Hematopoietic multipotent progenitor cell treated with erythropoietin and hydrocortisone succinate and interleukin-3 and kit ligand, for 4 days (in vitro differentiated cells): ENCODE data around the gene MRPL18.
"Not testable (repeated sequence)": the region's sequence is repeated elsewhere in the genome, so short reads cannot be mapped to it uniquely, and the experiment has no call there.

Source experiments
- DNase-seq: peaks from one replicate; pipeline ENCODE4 v3.0.0-alpha.2; 2015

The MRPL18 gene

DNA sequence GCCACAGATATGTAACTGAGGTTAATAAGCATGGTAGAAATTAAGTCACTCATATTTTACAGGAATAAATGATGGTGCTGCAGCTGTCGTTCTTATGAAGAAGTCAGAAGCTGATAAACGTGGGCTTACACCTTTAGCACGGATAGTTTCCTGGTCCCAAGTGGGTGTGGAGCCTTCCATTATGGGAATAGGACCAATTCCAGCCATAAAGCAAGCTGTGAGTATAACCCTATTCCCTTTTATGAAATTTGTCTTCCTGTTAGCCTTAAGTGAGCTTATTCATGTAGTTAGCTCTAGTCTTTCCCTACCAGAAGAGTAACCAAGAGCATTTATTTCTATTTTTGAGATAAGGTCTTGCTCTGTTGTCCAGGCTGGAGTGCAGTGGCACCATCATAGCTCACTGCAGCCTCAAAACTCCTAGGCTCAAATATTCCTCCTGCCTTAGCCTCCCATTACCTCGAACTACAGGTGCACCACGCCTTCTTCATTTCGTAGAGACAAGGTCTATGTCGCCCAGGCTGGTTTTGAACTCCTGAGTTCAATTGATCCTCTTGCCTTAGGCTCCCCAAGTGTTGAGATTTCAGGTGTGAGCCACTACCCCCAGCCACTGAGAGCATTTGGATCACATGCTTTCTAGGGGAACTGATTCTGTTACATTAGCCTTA lies 12.9 kb upstream of the MRPL18 start:
- no peak for DNase-seq

DNA sequence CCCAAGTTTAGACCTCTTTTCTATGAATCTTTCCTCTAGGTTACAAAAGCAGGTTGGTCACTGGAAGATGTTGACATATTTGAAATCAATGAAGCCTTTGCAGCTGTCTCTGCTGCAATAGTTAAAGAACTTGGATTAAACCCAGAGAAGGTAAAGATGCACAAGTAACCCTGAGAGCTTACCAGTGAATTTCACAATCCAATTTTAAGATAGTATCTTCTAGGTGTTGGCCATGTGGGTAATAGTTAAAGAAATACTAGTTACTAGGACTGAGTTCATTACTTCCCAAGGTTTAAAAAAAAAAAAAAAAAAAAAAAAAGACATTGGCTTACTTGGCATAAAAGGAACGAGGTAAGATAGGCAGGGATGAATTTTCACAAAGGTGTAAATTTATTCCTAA lies 12.1 kb upstream of the MRPL18 start:
- DNase-seq, result no peak

DNA sequence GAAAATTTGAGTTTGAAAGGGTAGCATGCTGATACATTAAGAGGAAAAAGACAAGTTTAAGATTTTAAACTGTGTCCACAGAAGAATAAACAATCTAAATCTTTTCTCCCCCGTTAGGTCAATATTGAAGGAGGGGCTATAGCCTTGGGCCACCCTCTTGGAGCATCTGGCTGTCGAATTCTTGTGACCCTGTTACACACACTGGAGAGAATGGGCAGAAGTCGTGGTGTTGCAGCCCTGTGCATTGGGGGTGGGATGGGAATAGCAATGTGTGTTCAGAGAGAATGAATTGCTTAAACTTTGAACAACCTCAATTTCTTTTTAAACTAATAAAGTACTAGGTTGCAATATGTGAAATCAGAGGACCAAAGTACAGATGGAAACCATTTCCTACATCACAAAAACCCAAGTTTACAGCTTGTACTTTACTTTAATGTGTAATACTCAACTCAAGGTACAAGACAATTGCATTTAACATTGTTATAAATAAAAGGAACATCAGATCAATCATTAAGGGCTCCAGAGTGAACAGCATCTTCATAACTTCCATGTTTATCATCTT lies 11.6 kb upstream of the MRPL18 start:
- no peak for DNase-seq

DNA sequence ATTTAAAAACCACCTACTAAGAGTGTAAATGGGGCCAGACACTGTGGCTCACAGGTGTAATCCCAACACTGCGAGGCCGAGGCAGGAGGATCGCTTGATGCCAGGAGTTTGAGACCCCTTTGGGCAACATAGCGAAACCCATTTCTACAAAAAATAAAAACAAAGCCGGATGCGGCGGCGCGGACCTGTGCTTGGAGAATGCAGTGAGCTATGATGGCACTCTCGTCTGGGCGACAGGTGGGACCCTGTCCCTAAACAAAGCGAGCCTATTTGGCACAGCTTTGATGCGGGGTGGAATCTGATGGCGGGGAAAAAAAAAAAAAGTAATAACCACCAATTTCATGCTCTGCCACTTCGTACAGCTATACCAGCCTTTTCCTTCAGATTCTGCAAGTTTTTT lies 2.0 kb upstream of the MRPL18 start:
- no peak for DNase-seq

DNA sequence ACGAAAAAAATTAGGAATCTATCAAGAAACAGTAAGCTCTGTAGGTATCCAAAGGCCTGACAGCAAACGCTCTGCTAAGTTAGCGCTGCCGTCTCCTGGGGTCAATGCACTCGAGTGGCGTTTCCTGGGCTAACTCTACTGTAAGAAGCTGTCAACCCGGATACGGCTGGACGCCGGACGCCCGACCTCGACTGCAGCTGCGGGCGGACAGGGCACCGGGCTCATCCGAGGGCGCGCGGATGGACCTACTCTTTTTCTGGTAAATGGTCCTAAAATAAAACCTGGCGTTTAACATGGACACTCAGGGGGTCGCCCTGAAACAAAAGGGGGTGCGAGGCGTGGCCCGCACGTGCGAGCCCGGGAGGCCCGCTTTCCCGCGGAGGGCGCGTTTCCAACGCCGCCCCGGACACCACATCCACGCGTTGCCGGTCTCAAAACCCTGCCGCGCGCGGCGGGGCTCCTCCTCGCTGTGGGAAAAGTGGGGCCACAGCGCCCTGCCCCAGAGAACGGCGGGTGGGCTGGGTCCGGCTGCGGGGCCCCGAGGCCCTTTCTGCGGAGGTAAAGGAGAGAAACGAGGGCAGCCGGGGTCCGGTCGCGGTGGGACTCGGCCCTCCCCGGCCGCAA lies 1.4 kb upstream of the MRPL18 start:
- peak; percentile 61 for DNase-seq

DNA sequence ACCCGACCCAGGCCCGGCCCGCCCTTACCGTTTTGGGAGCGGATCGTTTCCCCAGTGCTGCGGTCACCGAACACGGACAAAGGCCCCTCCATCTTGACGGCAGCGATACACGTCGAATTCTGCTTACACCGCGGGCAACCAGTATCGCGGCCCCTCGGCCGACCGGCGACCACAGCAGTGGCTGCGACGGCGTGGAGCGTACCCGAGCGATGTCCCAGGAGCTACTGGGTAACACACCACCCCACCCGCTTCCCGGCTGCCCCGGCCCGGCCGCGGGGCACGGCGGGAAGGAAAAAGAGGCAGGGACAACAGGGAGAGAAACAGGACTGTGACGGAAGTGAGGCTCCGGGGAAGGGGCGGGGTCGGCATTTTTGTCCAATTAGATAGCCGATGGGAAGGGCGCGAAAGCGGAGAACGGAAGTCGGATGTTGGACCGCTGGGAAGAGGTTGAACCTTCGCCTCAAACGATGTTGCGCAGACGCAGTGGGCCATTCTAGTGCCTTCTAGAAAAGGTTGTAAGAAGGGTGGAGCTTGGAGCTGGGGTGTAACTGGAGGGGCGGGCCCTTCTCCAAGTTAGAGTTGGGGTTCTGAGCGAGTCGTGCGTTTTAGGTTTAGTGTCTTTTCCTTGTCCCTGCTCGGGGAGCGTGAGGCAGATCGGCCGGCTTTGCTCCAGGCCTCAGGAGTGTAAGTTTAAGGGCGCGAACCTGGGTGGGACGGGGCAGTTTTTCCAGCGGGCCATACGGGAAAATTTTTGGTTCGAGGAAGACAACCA lies 704 bp upstream of the MRPL18 start, which contains the start of gene TCP1:
TCP1 (minus strand) TSS at position 226 of the 772 bp plus-strand sequence; CDS start at position 92, 134 bp downstream.
- DNase-seq, result peak; percentile 100

DNA sequence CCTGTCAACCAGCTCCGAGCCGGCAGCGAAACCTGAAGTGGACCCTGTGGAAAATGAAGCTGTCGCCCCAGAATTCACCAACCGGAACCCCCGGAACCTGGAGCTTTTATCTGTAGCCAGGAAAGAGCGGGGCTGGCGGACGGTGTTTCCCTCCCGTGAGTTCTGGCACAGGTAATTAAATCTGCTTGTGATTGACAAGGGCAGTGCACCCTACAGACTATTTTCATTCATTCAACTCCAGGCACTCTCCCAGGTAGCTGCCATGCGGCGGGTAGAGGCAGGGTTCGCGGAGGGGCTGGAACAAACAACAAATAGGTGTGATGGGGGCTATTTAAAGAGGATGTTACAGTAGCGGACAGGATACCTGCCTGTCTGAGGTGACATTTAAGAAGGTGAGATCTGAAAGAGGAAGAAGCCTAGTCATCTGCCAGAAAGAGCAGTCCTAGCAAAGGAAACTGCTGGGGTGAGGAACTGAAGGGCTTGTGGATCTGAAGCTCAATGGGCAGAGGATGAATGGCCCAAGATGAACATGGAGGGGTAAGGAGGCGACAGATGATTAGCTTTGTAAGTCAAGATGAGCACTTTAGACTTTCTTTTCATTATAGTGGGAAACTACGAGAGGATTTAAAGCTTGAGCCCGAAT lies 810 bp downstream of the MRPL18 start:
- DNase-seq, result peak; percentile 35

DNA sequence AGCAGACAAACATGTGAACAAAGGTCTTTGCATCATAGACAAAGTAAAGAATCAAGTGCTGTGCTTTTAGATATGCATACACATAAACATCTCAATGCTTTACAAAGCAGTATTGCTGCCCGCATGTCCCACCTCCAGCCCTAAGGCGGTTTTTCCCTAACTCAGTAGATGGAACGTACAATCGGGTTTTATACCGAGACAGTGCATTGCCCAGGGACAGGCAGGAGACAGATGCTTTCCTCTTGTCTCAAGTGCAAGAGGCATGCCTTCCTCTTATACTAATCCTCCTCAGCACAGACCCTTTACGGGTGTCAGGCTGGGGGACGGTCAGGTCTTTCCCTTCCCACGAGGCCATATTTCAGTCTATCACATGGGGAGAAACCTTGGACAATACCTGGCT lies 4.7 kb downstream of the MRPL18 start:
- not testable (repeated sequence) for DNase-seq

DNA sequence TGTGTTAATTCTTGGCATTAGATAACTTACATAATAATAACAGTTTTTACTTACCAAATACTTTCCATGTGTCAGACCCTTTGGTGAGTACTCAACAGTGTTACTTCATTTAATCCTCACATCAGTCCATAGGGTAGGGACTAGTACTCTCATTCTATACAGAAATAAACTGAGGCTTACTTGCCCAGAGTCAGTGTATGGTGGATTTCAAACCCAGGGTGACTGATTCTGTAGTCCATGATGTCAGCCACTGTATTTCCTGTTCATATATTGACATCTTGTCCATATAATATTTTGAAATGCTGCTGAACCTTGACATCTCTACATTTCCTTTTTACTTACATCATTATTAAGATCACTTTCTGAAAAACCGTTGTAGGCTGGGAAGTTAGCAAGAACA lies 7.3 kb downstream of the MRPL18 start:
- DNase-seq, result no peak

DNA sequence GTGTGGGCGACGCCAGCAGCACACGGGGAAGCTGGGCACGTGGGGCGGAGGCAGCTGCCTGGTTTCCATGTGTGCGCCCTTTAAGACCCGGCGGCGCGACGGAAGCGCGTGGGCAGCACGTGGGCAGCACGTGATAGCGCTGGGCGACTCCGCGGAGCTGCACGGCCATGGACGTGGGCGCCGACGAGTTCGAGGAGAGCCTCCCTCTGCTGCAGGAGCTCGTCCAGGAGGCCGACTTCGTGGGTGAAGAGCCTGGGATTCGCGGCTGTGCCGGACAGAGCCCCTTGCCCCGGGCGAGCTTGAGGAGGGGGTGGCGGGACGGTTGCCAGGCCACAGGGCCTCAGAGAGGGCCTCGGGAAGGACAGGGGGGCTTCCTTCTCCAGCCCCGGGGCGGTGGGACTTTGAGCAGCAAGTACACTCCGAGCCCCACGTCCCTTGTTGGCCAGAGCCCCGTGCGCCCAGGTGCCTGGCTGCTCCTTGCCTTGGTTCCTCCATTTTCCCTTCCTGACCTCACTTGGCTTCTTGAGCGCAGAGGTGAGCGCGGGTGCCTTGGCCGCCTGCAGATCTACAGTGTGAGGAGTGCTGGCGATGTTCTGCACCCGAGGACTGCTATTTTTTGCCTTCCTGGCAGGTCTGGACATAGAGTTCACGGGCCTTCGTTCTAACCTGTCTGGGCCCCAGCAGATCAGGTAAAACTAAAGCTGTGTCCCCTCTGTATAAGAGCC lies 10.0 kb downstream of the MRPL18 start, which contains the start of gene PNLDC1:
PNLDC1 (plus strand) TSS at position 136 of the 725 bp plus-strand sequence; CDS start at position 168, 32 bp downstream.
- no peak for DNase-seq

DNA sequence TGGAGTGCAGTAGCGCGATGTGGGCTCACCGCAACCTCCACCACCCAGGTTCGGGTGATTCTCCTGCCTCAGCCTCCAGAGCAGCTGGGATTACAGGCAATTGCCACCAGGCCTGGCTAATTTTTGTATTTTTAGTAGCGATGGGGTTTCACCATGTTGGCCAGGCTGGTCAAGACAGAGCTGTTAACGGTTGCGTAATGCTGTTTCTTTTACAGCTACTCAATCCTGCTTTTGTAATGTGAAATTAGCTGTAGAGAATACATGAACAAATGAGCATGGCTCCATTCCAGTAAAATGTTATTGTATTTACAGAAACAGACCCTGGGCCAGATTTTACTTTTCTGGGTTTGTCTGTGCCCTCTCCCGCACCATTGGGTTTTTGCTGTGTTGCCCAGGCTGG lies 11.7 kb downstream of the MRPL18 start:
- DNase-seq, result peak; percentile 40

DNA sequence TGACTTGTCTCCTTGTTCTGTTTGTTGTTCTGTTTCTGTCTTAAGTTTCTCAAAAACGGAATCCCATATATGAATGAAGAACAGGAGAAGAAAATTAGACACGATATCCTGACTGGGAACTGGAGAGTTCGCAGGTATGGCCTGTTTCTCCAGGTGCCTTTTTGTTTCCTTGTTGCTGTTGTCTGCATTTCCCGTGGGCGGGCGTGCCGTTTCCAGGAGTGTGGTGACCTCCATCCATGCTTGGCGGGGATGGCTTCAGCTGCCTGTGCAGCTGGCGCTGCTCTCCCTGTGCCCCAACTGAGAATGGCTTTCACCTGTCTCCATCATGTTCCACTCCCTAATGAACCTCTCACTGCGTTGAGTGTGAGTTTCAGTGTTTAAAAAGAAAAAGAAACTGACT lies 14.2 kb downstream of the MRPL18 start:
- no peak for DNase-seq

DNA sequence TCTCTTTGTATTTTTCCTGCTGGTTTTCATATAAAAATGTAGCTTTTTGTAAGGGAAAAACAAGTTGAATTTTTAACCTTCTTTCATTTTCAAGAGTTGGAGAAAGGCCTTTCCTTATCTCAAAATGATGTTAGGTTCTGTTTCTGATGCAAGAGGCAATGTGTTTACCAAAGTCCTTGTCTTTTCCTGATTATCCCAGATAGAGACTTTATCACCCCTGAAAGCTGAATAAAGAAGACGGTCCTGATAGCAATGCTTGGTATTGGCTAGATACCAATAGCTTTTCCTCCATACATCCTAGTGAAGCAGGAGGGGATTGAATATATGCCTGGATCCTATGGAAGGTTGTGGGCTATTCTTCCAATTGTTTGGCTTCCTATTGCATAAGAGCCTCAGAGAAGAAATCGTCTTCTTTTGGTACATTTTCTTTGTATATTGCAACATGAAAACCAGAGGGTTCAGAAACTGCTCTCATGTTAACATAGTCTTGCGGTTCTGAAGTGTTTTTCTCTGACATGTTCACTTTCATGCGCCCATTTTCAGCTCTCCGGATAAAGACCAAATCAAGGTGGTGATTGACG lies 15.3 kb downstream of the MRPL18 start:
- DNase-seq, result no peak

DNA sequence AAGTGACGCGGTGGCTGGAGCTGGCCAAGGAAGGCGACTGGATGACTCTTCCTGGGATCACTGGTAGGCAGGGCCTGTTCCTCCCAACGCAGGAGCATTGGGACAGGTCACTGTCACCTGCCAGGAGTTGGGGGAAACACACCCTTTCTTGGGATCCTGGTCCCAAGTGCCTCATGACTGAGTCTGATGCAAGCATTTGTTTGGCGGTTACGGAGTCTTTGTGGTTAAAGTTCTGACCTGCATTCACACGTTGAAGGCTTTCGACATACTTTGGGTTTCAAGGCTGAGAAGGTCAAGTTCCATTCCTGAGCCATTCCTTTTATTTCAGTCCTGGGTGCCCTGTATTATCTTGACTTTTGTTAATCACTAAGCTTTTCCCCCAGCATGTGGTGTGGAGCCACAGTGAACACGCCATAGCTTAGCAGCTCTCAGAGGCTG lies 15.8 kb downstream of the MRPL18 start:
- peak; percentile 52 for DNase-seq

DNA sequence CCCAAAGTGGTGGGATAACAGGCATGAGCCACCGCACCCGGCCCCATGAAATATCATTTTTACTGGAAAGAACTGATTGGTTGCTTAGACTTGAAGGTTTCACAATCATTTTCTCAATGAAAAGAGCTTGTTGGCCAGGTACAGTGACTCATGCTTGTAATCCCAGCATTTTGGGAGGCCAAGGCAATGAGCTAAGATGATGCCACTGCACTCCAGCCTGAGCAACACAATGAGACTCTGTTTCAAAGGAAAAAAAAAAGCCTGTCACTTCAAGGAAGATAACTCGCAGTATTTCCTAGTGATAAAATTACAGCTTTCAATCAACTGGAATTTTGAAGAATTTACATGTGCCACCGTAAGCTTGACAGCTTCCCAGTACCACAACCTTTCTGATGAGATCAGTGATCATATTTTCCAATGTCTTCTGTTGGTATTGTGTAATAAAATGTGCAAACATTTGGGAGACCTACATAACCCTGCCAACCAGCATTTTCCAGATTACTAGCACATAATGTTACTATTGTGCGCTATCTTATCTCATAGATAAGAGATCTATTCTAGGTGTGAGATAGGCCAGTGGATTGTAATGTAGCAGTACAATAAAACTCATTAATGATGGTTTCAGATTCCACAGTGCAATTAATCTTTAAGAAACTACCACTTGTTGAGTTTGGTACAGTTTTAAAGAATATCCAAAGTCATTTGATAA lies 17.0 kb downstream of the MRPL18 start:
- DNase-seq, result no peak

DNA sequence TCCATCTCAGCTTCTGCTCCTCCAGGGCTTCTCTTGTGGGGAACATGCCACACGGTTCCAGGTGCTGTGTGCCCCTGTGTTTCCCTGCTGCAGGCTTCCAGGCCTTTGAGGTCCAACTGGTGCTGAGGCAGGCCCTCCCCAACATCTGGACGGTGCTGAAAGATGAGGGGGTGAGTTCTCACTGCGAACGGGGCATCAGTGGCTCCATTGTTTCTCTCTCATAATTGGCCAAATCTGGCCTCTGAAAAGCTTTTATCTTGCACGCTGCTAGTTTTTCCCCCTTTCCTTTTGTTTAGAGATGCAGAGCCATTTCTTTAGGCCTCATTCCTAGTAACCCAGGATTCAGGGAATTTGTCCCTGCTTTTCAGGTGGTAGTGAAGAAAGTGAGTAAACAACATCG lies 18.4 kb downstream of the MRPL18 start:
- no peak for DNase-seq

DNA sequence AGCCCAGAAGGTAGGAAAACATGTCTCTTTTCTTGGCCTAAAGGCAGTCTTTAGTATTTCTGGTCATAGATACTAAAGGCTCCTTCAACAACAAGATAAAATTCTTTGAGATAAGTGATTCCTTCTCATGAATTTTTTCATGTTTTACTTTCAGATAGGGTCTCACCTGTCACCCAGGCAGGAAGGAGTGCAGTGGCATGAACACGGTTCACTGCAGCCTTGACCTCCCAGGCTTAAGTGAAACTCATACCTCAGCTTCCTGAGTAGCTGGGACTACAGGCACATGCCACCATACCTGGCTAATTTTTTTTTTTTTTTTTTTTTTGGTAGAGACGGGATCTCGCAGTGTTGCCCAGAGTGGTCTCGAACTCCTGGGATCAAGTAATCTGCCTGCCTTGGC lies 18.9 kb downstream of the MRPL18 start:
- no peak for DNase-seq

DNA sequence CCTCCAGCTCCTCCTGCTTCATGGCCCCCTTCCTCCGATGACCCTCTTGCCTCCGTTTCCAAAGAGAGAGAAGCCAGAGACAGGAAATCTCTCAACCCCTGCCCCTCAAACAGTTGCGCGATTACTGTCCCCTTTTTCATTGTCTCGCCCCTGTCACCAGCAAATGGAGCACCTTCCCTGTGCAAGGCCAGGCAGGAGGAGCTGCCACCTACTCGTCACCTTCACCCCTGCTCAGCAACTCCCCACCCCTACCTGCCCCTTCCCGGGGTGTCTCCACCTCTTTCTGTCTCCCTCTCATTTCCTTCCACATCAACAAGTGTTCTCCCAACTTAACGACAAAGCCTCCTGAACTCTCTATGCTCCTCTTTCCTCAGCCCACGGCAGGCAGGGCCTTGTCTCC lies 23.5 kb downstream of the MRPL18 start:
- no peak for DNase-seq

DNA sequence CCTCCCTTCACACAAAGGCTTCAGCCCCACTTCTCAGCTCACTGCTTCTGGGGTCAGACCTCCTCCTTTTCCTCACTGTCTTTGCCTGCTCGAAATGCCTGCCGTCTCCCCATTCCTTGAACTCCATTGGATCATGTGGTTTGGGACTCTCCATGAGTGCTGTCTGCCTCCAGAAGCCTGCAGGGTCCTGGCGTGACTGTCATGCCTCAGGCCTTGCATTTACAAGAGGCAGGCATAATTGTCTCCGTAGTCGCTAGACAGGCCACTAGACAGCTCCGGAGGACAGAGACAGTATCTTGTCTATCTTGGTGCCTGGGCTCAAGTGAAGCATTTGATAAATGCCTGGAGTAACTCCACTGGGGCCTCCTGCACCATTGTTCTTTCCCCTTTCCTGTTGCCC lies 25.1 kb downstream of the MRPL18 start:
- no peak for DNase-seq

DNA sequence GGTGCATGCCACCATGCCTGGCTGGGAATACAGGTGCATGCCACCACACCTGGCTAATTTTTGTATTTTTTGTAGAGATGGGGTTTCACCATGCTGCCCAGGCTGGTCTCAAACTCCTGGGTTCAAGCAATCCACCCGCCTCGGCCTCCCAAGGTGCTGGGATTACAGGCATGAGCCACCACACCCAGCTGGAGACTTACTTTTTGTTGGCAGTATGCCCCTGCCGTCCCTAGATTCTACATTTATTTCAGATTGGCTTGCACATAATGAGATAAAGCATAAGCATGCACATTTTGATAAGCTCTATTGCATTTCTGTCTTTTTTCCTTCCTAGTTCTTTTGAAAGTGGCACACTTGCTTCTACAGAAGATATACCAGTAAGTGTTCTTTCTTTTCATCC lies 26.5 kb downstream of the MRPL18 start:
- DNase-seq, result peak; percentile 65
